K562 (cell line): ENCODE measurements around the gene CBLC. TPM values are rescaled to one million over a fixed set of nuclear protein-coding genes. Genes with fewer than 3 reads are reported as not detected.

Source experiments
- CBX3 ChIP-seq, 2 experiments: IDR thresholded peaks; 1 replicate in 1 of 2; 2 replicates in 1 of 2; pipeline ENCODE4 v1.6.1; 2012; ENCODE audit warnings: inconsistent platforms in 2 of 2, low read length in 2 of 2, borderline replicate concordance in 1 of 2, control low read depth in 1 of 2
- DIDO1 ChIP-seq: fragments of 450-650 bp; IDR thresholded peaks from 2 replicates; pipeline ENCODE4 v1.6.1; 2016; ENCODE audit warnings: low read depth, missing biosample characterization, missing genetic modification characterization
- ELF4 ChIP-seq: fragments of 450-650 bp; formaldehyde crosslinking; IDR thresholded peaks from 2 replicates; pipeline ENCODE4 v1.4.0; 2022; ENCODE audit warnings: missing genetic modification characterization
- GABPB1 ChIP-seq: sonication (generic); formaldehyde crosslinking; IDR thresholded peaks from 2 replicates; pipeline ENCODE4 v1.8.0; 2022; ENCODE audit warnings: mild to moderate bottlenecking, missing genetic modification reagents
- GATAD2B ChIP-seq: fragments of 450-650 bp; IDR thresholded peaks from 2 replicates; pipeline ENCODE4 v1.6.1; 2017; ENCODE audit warnings: mild to moderate bottlenecking, borderline replicate concordance
- MAFG ChIP-seq: fragments of 450-650 bp; conservative IDR thresholded peaks from 2 replicates; pipeline ENCODE4 v1.6.1; 2016; ENCODE audit warnings: missing genetic modification characterization, missing compliant biosample characterization
- RCOR1 ChIP-seq, 2 experiments: IDR thresholded peaks; 2 replicates each; pipeline ENCODE4 v1.6.1; 2012; ENCODE audit warnings: low read depth in 2 of 2, low read length in 2 of 2, borderline replicate concordance in 1 of 2, improper control_type of control experiment in 1 of 2
- TARDBP ChIP-seq: fragments of 450-650 bp; IDR thresholded peaks from 2 replicates; pipeline ENCODE4 v1.6.1; 2016
- THRAP3 ChIP-seq: fragments of 450-650 bp; IDR thresholded peaks from 2 replicates; pipeline ENCODE4 v1.6.1; 2016; ENCODE audit warnings: mild to moderate bottlenecking, inconsistent platforms, borderline replicate concordance
- XRCC4 ChIP-seq: IDR thresholded peaks from one replicate; pipeline ENCODE4 v1.6.1; 2011; ENCODE audit not compliant: insufficient read depth, insufficient read length; ENCODE audit errors: extremely low read depth
- ZNF134 ChIP-seq: fragments of 250-450 bp; sonication (Bioruptor Pico); conservative IDR thresholded peaks from 2 replicates; pipeline ENCODE4 v1.4.0; 2020
- polyA plus RNA-seq, 8 experiments: library from polyadenylated mRNA; depleted of rRNA in 4 of 8; stranded (reverse) in 5 of 8; unstranded in 3 of 8; fragments of >200 nt; fragmentation: Nextera tagmentation in 2 of 8; fragmentation: Illumina TruSeq in 1 of 8; extraction: Ambion mirVana in 2 of 8; extraction: Trizol in 1 of 8; gene quantifications; 2 replicates each; pipeline versions ENCODE4 v1.2.1 to v1.2.3, GENCODE V29; 2011 to 2014; ENCODE audit warnings: inconsistent platforms in 1 of 8, missing spikeins in 1 of 8
- total RNA-seq, 7 experiments: library from RNA; depleted of rRNA in 6 of 7; stranded (reverse); fragments of >200 nt in 6 of 7; fragmentation: Illumina TruSeq in 2 of 7; extraction: Trizol in 2 of 7; gene quantifications; 2 replicates each; pipeline versions ENCODE4 v1.2.1 to v1.2.3, GENCODE V29; 2011 to 2021; ENCODE audit warnings: low replicate concordance in 1 of 7
- TF ChIP-seq, protein P1 (sequence below): fragments of 450-650 bp; IDR thresholded peaks from 2 replicates; pipeline ENCODE4 v1.6.1; 2016; ENCODE audit warnings: borderline replicate concordance
- TF ChIP-seq, protein P2 (sequence below), 2 experiments: fragments of 450-650 bp; IDR thresholded peaks; 2 replicates each; pipeline ENCODE4 v1.6.1; 2018; ENCODE audit warnings: mild to moderate bottlenecking in 2 of 2, low read depth in 1 of 2; ENCODE audit not compliant: partially characterized antibody in 2 of 2
- TF ChIP-seq, protein P3 (sequence below), 2 experiments: fragments of 450-650 bp in 1 of 2; sonication (generic) in 1 of 2; formaldehyde crosslinking in 1 of 2; IDR thresholded peaks in 1 of 2; conservative IDR thresholded peaks in 1 of 2; 2 replicates each; pipeline versions ENCODE4 v1.6.1 to v1.8.1; 2016 to 2023; ENCODE audit warnings: mild to moderate bottlenecking in 2 of 2, moderate library complexity in 2 of 2, inconsistent platforms in 1 of 2, missing genetic modification reagents in 1 of 2
- TF ChIP-seq, protein P4 (sequence below): fragments of 250-450 bp; sonication (Bioruptor Pico); IDR thresholded peaks from 2 replicates; pipeline ENCODE4 v1.8.0; 2021; ENCODE audit warnings: moderate library complexity, mild to moderate bottlenecking, inconsistent platforms
- TF ChIP-seq, protein P5 (sequence below): fragments of 150-350 bp; conservative IDR thresholded peaks from 2 replicates; pipeline ENCODE4 v1.6.1; 2014; ENCODE audit warnings: low read length

The CBLC gene
- total and polyA plus RNA-seq, 9 of the 15 experiments (the other 6 are each of a cell fraction or from before 2014, with no cell fraction given) = 0.09 TPM; not detected in 8

DNA sequence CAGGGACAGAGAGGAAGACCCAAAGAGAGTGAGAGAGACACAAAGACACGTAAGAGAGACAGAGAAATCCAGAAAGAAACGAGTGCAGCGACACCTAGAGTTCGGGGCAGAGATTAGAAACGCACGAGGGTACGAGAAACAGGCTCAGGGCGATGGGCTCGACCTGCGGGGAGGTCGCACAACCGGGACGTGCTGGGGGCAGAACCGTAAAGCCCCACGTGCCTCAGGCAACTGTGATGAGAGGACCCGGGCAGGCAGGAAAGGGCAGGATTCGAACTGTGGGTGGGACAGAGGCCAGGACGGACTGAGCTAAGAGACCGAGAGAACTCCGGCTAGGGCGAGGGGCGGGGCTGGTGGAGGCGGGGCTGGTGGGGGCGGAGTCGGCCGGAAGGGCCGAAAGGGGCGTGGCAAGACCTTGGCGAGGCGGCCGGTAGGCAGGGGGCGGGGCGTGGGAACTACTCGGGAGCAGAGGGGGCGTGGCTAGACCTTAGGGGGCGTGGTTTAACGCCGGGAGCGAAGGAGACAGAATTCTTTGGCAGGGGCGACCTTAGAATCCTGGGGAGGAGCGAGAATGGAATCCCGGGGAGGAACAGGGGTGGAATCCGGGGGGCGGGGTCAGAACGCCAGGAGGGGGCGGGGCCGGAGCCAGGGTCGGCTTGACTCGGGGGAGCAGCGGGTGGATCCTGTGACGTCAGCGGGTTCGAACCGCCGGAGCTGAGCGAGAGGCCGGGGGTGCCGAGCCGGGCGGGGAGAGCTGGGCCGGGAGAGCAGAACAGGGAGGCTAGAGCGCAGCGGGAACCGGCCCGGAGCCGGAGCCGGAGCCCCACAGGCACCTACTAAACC, 68.1 kb downstream of the CBLC start, which contains the start of gene NECTIN2 (continued):
- TF ChIP-seq, protein P1, sequence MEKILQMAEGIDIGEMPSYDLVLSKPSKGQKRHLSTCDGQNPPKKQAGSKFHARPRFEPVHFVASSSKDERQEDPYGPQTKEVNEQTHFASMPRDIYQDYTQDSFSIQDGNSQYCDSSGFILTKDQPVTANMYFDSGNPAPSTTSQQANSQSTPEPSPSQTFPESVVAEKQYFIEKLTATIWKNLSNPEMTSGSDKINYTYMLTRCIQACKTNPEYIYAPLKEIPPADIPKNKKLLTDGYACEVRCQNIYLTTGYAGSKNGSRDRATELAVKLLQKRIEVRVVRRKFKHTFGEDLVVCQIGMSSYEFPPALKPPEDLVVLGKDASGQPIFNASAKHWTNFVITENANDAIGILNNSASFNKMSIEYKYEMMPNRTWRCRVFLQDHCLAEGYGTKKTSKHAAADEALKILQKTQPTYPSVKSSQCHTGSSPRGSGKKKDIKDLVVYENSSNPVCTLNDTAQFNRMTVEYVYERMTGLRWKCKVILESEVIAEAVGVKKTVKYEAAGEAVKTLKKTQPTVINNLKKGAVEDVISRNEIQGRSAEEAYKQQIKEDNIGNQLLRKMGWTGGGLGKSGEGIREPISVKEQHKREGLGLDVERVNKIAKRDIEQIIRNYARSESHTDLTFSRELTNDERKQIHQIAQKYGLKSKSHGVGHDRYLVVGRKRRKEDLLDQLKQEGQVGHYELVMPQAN = peak; percentile 87; the same call in 1 of the 2 replicates
- TF ChIP-seq ZNF134 (CRISPR knock-in tag) (no peak), DIDO1 (tag) (no peak), TARDBP (no peak), MAFG (tag) (no peak), THRAP3 (no peak; the same call in 1 of the 2 replicates), GABPB1 (CRISPR knock-in tag) (0 out of 2 replicates have a peak, but pooled peaks have one; percentile 23), XRCC4 (no peak), GATAD2B (no peak), RCOR1 (IDR thresholded peaks at IDR 0.05; ENCODE audit: borderline replicate concordance in 1 of 2, low read depth in 2 of 2, low read length in 2 of 2) (no peak; a peak in 1 of 4 replicates), CBX3 (IDR thresholded peaks at IDR 0.05; ENCODE audit: borderline replicate concordance in 1 of 2, low read length in 2 of 2) (no peak), ELF4 (0 out of 2 replicates have a peak, but pooled peaks have one; percentile 15)
- TF ChIP-seq, protein P2, sequence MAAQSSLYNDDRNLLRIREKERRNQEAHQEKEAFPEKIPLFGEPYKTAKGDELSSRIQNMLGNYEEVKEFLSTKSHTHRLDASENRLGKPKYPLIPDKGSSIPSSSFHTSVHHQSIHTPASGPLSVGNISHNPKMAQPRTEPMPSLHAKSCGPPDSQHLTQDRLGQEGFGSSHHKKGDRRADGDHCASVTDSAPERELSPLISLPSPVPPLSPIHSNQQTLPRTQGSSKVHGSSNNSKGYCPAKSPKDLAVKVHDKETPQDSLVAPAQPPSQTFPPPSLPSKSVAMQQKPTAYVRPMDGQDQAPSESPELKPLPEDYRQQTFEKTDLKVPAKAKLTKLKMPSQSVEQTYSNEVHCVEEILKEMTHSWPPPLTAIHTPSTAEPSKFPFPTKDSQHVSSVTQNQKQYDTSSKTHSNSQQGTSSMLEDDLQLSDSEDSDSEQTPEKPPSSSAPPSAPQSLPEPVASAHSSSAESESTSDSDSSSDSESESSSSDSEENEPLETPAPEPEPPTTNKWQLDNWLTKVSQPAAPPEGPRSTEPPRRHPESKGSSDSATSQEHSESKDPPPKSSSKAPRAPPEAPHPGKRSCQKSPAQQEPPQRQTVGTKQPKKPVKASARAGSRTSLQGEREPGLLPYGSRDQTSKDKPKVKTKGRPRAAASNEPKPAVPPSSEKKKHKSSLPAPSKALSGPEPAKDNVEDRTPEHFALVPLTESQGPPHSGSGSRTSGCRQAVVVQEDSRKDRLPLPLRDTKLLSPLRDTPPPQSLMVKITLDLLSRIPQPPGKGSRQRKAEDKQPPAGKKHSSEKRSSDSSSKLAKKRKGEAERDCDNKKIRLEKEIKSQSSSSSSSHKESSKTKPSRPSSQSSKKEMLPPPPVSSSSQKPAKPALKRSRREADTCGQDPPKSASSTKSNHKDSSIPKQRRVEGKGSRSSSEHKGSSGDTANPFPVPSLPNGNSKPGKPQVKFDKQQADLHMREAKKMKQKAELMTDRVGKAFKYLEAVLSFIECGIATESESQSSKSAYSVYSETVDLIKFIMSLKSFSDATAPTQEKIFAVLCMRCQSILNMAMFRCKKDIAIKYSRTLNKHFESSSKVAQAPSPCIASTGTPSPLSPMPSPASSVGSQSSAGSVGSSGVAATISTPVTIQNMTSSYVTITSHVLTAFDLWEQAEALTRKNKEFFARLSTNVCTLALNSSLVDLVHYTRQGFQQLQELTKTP (IDR thresholded peaks at IDR 0.05; ENCODE audit: low read depth in 1 of 2, partially characterized antibody in 2 of 2) = peak in 1 of 2 experiments; percentile 29
- TF ChIP-seq, protein P3, sequence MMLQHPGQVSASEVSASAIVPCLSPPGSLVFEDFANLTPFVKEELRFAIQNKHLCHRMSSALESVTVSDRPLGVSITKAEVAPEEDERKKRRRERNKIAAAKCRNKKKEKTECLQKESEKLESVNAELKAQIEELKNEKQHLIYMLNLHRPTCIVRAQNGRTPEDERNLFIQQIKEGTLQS (IDR thresholded peaks at IDR 0.05) = peak; percentile 45; the same call in 1 of the 2 replicates
- TF ChIP-seq, protein P3 (CRISPR knock-in tag; conservative IDR thresholded peaks at IDR 0.05) = no peak
- TF ChIP-seq, protein P4, sequence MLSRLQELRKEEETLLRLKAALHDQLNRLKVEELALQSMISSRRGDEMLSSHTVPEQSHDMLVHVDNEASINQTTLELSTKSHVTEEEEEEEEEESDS (CRISPR knock-in tag) = no peak
- TF ChIP-seq, protein P5, sequence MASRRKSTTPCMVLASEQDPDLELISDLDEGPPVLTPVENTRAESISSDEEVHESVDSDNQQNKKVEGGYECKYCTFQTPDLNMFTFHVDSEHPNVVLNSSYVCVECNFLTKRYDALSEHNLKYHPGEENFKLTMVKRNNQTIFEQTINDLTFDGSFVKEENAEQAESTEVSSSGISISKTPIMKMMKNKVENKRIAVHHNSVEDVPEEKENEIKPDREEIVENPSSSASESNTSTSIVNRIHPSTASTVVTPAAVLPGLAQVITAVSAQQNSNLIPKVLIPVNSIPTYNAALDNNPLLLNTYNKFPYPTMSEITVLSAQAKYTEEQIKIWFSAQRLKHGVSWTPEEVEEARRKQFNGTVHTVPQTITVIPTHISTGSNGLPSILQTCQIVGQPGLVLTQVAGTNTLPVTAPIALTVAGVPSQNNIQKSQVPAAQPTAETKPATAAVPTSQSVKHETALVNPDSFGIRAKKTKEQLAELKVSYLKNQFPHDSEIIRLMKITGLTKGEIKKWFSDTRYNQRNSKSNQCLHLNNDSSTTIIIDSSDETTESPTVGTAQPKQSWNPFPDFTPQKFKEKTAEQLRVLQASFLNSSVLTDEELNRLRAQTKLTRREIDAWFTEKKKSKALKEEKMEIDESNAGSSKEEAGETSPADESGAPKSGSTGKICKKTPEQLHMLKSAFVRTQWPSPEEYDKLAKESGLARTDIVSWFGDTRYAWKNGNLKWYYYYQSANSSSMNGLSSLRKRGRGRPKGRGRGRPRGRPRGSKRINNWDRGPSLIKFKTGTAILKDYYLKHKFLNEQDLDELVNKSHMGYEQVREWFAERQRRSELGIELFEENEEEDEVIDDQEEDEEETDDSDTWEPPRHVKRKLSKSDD = no peak
